ENCODE results near the gene LOXL3. TPM values are rescaled to one million over a fixed set of nuclear protein-coding genes. Genes with fewer than 3 reads are reported as not detected.

LOXL3 gene
- total RNA-seq, 1 experiment from 2014 or later = 29.0 TPM

- Histone ChIP-seq H2BK12ac (ENCODE audit: insufficient read length, low read depth, low read length) (no peak overlapping the region), H2BK15ac (ENCODE audit: low read depth, low read length) (no peak overlapping the region), H3K4me1 (ENCODE audit: insufficient read depth, low read length) (0 out of 2 replicates have a peak, but pooled peaks cover 2% of the 10 kb centered on the region), H4K8ac (replicated peaks; ENCODE audit: insufficient read length, low read depth, low read length) (no peak overlapping the region), H3K27ac (ENCODE audit: insufficient read length, low read depth, low read length) (no peak overlapping the region), H4K20me1 (ENCODE audit: control insufficient read depth, insufficient read depth, insufficient read length) (no peaks in the 10 kb centered on the region), H3K4me2 (ENCODE audit: insufficient read depth, insufficient read length, low read length) (peak overlapping the region; percentile 78), H2BK120ac (ENCODE audit: low read depth, low read length, poor library complexity, severe bottlenecking) (no peak overlapping the region), H4K91ac (ENCODE audit: insufficient read length, low read depth, low read length) (no peak overlapping the region), H3K79me2 (ENCODE audit: insufficient read depth, low read length) (0 out of 2 replicates have a peak, but pooled peaks cover 2% of the 10 kb centered on the region), H3K27me3 (ENCODE audit: insufficient read depth, low read length) (no peaks in the 10 kb centered on the region; the same call in 1 of the 2 replicates), H2AFZ (ENCODE audit: low read length) (no peak overlapping the region), H3K18ac (ENCODE audit: insufficient read length, low read depth, low read length) (no peak overlapping the region), H3K4ac (ENCODE audit: low read depth, low read length) (no peak overlapping the region), H2AK5ac (ENCODE audit: insufficient read length, low read length) (no peak overlapping the region), H3T11ph (ENCODE audit: low read length) (no peak overlapping the region), H3K9ac (ENCODE audit: extremely low read depth, insufficient read length, low read length) (no peak overlapping the region), H3K9me3 (ENCODE audit: control insufficient read depth, low read depth, low read length) (no peaks in the 10 kb centered on the region), H3K79me1 (ENCODE audit: insufficient read depth, low read depth, low read length, poor library complexity, severe bottlenecking) (no peaks in the 10 kb centered on the region), H2BK20ac (ENCODE audit: low read depth, low read length, poor library complexity, severe bottlenecking) (no peak overlapping the region), H4K5ac (ENCODE audit: insufficient read length, low read depth, low read length) (no peak overlapping the region), H3K23me2 (ENCODE audit: insufficient read length, low read depth, low read length, poor library complexity, severe bottlenecking) (peaks cover 8% of the 10 kb centered on the region), H3K23ac (ENCODE audit: insufficient read length, low read depth, low read length) (no peak overlapping the region), H3K56ac (ENCODE audit: insufficient read length, low read depth, low read length) (no peak overlapping the region), H3K14ac (ENCODE audit: insufficient read depth, low read length) (no peak overlapping the region), H2BK5ac (ENCODE audit: insufficient read length, low read length) (no peak overlapping the region)
- TF ChIP-seq CTCF (conservative IDR thresholded peaks at IDR 0.05) = no peak
- Mint-ChIP-seq H3K27me3 (ENCODE audit: low read depth) (peaks cover 52% of the 10 kb centered on the region), H3K4me1 (peaks cover 26% of the 10 kb centered on the region in 2 experiments), H3K27ac (peak overlapping the region in 1 of 3 experiments; percentile 88; a peak in 1 of 7 replicates), H3K4me3 (peak overlapping the region; percentile 74 to 85), H3K9me3 (no peaks in the 10 kb centered on the region), H3K36me3 (ENCODE audit: insufficient read depth in 1 of 3, low read depth in 3 of 3) (peaks cover 0 to 7% (median 4%) of the 10 kb centered on the region in 3 experiments; a peak in 6 of 7 replicates)
- no CpG with 5 or more reads among the region's 26 CpGs for WGBS (ENCODE audit: extremely low coverage, insufficient read length, low lambda C conversion rate)
- no peak for DNase-seq
These were observed 5.3 kb downstream of the LOXL3 start for GRCh38 chr2:74548285-74548899.

Data from H9 (cell line).